SK-N-SH (cell line): ENCODE measurements around the gene YBX2. TPM values are rescaled to one million over a fixed set of nuclear protein-coding genes. Genes with fewer than 3 reads are reported as not detected.

Experiments
- CTCF ChIA-PET: fragments of 300-600, 350-600 bp; formaldehyde crosslinking; extraction: SDS; loops from one replicate; lab custom pipeline; 2021; lab: Yijun Ruan, JAX
- POLR2A ChIA-PET: fragments of 350-600 bp; sonication (Branson Sonifier 250); formaldehyde crosslinking; extraction: SDS; loops from one replicate; lab custom pipeline; 2020; ENCODE audit warnings: antibody characterized with exemption, inconsistent platforms; lab: Yijun Ruan, JAX
- DNase-seq: peaks from one replicate; pipeline ENCODE4 v3.0.0; 2012
- H2AFZ ChIP-seq: fragments of 200-600 bp; sonication (generic); 2 replicates; pipeline ENCODE4 v1.8.1; 2016; ENCODE audit warnings: antibody characterized with exemption, mild to moderate bottlenecking, low read depth
- H3F3A ChIP-seq: fragments of 200-600 bp; sonication (generic); replicated peaks from 2 replicates; pipeline ENCODE3; 2016; ENCODE audit warnings: antibody characterized with exemption, mild to moderate bottlenecking; ENCODE audit not compliant: insufficient read depth
- H3K27ac ChIP-seq, 2 experiments: fragments of 200-500 bp in 1 of 2; fragments of 200-600 bp in 1 of 2; sonication (Bioruptor generic) in 1 of 2; sonication (generic), shearing (Covaris generic) in 1 of 2; 2 replicates each; pipeline versions ENCODE4 v1.5.1 to v1.6.1; 2014 to 2016; ENCODE audit warnings: low read depth in 2 of 2, inconsistent platforms in 1 of 2, low read length in 1 of 2, mild to moderate bottlenecking in 1 of 2, mixed read lengths in 1 of 2
- H3K27me3 ChIP-seq: fragments of 200-600 bp; sonication (generic), shearing (Covaris generic); 2 replicates; pipeline ENCODE4 v1.6.1; 2016; ENCODE audit warnings: mixed run types; ENCODE audit not compliant: insufficient read depth
- H3K36me3 ChIP-seq, 2 experiments: fragments of 200-500 bp in 1 of 2; fragments of 200-600 bp in 1 of 2; sonication (Bioruptor generic) in 1 of 2; sonication (generic) in 1 of 2; replicated peaks in 1 of 2; 2 replicates each; pipeline versions ENCODE3 to v1.5.1; 2014 to 2016; ENCODE audit warnings: low read length in 1 of 2, mild to moderate bottlenecking in 1 of 2; ENCODE audit not compliant: insufficient read depth in 2 of 2, control insufficient read depth in 1 of 2
- H3K4me1 ChIP-seq, 2 experiments: fragments of 200-500 bp in 1 of 2; fragments of 200-600 bp in 1 of 2; sonication (Bioruptor generic) in 1 of 2; sonication (generic), shearing (Covaris generic) in 1 of 2; 2 replicates each; pipeline versions ENCODE4 v1.5.1 to v1.6.1; 2014 to 2016; ENCODE audit warnings: low read depth in 1 of 2, low read length in 1 of 2, mixed run types in 1 of 2; ENCODE audit not compliant: insufficient read depth in 2 of 2, control insufficient read depth in 1 of 2
- H3K4me2 ChIP-seq: fragments of 200-600 bp; sonication (generic), shearing (Covaris generic); 2 replicates; pipeline ENCODE4 v1.6.1; 2017; ENCODE audit warnings: mixed run types
- H3K4me3 ChIP-seq, 2 experiments: fragments of 200-500 bp in 1 of 2; fragments of 200-600 bp in 1 of 2; sonication (Bioruptor generic) in 1 of 2; sonication (generic), shearing (Covaris generic) in 1 of 2; 2 replicates each; pipeline versions ENCODE4 v1.5.1 to v1.8.1; 2014 to 2016; ENCODE audit warnings: low read depth in 2 of 2, inconsistent platforms in 1 of 2, low read length in 1 of 2, mild to moderate bottlenecking in 1 of 2, mixed read lengths in 1 of 2, moderate library complexity in 1 of 2
- H3K79me2 ChIP-seq: fragments of 200-600 bp; sonication (generic); 2 replicates; pipeline ENCODE4 v1.8.1; 2017; ENCODE audit warnings: mild to moderate bottlenecking; ENCODE audit not compliant: insufficient read depth
- H3K9ac ChIP-seq: fragments of 200-600 bp; sonication (generic); 2 replicates; pipeline ENCODE4 v1.6.1; 2017; ENCODE audit warnings: mixed run types
- H3K9me2 ChIP-seq: fragments of 200-600 bp; sonication (generic); 2 replicates; pipeline ENCODE4 v1.6.1; 2017; ENCODE audit warnings: mixed run types
- H3K9me3 ChIP-seq: fragments of 200-600 bp; sonication (generic); 2 replicates; pipeline ENCODE4 v1.6.1; 2017; ENCODE audit warnings: mixed run types, mild to moderate bottlenecking, moderate library complexity
- H4K20me1 ChIP-seq: fragments of 200-600 bp; sonication (generic); 2 replicates; pipeline ENCODE4 v1.6.1; 2017; ENCODE audit warnings: mild to moderate bottlenecking, mixed run types; ENCODE audit not compliant: insufficient read depth
- CTCF ChIP-seq: fragments of 200-600 bp; sonication (generic); IDR thresholded peaks from 2 replicates; pipeline ENCODE4 v1.6.1; 2017; ENCODE audit warnings: antibody characterized with exemption, mild to moderate bottlenecking, moderate library complexity
- FOSL2 ChIP-seq: IDR thresholded peaks from 2 replicates; pipeline ENCODE4 v1.4.0; 2012; ENCODE audit warnings: low read depth, mild to moderate bottlenecking, moderate library complexity, borderline replicate concordance
- FOXM1 ChIP-seq: IDR thresholded peaks from 2 replicates; pipeline ENCODE4 v1.4.0; 2012; ENCODE audit warnings: low read depth, mild to moderate bottlenecking
- GABPA ChIP-seq: IDR thresholded peaks from 2 replicates; pipeline ENCODE4 v1.4.0; 2012; ENCODE audit warnings: low read depth, mild to moderate bottlenecking
- JUND ChIP-seq: IDR thresholded peaks from 2 replicates; pipeline ENCODE4 v1.4.0; 2012
- MAX ChIP-seq: IDR thresholded peaks from 2 replicates; pipeline ENCODE4 v1.4.0; 2012; ENCODE audit warnings: low read depth
- MEF2A ChIP-seq: IDR thresholded peaks from 2 replicates; pipeline ENCODE4 v1.4.0; 2012; ENCODE audit warnings: low read depth, borderline replicate concordance
- NFIC ChIP-seq: IDR thresholded peaks from 2 replicates; pipeline ENCODE4 v1.4.0; 2012; ENCODE audit warnings: borderline replicate concordance
- NRF1 ChIP-seq: IDR thresholded peaks from 2 replicates; pipeline ENCODE4 v1.6.1; 2012; ENCODE audit warnings: low read depth, mild to moderate bottlenecking, low read length
- PBX3 ChIP-seq: IDR thresholded peaks from 2 replicates; pipeline ENCODE4; 2012
- POLR2AphosphoS5 ChIP-seq: IDR thresholded peaks from 2 replicates; pipeline ENCODE4 v1.6.1; 2012; ENCODE audit warnings: low read depth, low read length
- RAD21 ChIP-seq: IDR thresholded peaks from 2 replicates; pipeline ENCODE4 v1.6.1; 2012; ENCODE audit warnings: mild to moderate bottlenecking, low read length
- RXRA ChIP-seq: IDR thresholded peaks from 2 replicates; pipeline ENCODE4 v1.4.0; 2012; ENCODE audit warnings: low read depth, mild to moderate bottlenecking, borderline replicate concordance
- SMC3 ChIP-seq: IDR thresholded peaks from 2 replicates; pipeline ENCODE4 v1.6.1; 2012; ENCODE audit warnings: low read depth, low read length, improper control_type of control experiment
- USF2 ChIP-seq: fragments of 150-350 bp; IDR thresholded peaks from 2 replicates; pipeline ENCODE4 v1.6.1; 2017; ENCODE audit warnings: antibody characterized with exemption, low read length, low read depth, borderline replicate concordance
- ZBTB33 ChIP-seq: IDR thresholded peaks from 2 replicates; pipeline ENCODE4 v1.4.0; 2012; ENCODE audit warnings: low read depth, borderline replicate concordance
- WGBS: methylation state at CpG from one replicate; pipeline ENCODE4 v1.1.6; 2017; ENCODE audit warnings: low lambda C conversion rate; 5-methylcytosine and 5-hydroxymethylcytosine counted together
- polyA plus RNA-seq, 3 experiments: library from polyadenylated mRNA; depleted of rRNA; stranded (reverse); fragments of >200 nt; gene quantifications; 2 replicates each; pipeline ENCODE4 v1.2.3, GENCODE V29; 2012

YBX2 gene
- polyA plus RNA-seq, 1 of the 3 experiments (the other 2 are of a cell fraction): 0.54 TPM

GRCh38 chr17:7343250-7343649, 48.8 kb upstream of the YBX2 start (continued):
- TF ChIP-seq MEF2A (no peak), POLR2AphosphoS5 (no peak), SMC3 (no peak), NRF1 (no peak), GABPA (no peak)

- no peaks in the 10 kb centered on the region for H3K9me2 ChIP-seq
- no peak overlapping the region for H3K27ac ChIP-seq
- 82% methylated on average over 10 of the region's 13 CpGs for WGBS
- H3K79me2 ChIP-seq: no peaks in the 10 kb centered on the region
- H3K4me2 ChIP-seq: no peak overlapping the region
- H3K9ac ChIP-seq: no peak overlapping the region
- no peak for DNase-seq
- TF ChIP-seq MAX (no peak), PBX3 (no peak), RXRA (no peak), USF2 (no peak), FOSL2 (no peak), RAD21 (no peak), MEF2A (no peak), CTCF (no peak), FOXM1 (no peak), JUND (no peak), NFIC (no peak), ZBTB33 (no peak)
- no peak overlapping the region for H3K4me3 ChIP-seq
- H3K4me1 ChIP-seq: peaks cover 0 to 5% of the 10 kb centered on the region in 2 experiments; a peak in 1 of 4 replicates
- H4K20me1 ChIP-seq: no peaks in the 10 kb centered on the region
- H2AFZ ChIP-seq: no peak overlapping the region
- peaks cover 2% of the 10 kb centered on the region for H3F3A ChIP-seq
- ChIA-PET POLR2A (no interaction called here), CTCF (interaction anchor here (1.0 to 5.6 kb wide), 4 partner anchors 13 to 296 kb away, joined by 3 to 45 read pairs (median 3); partner anchors contain the start of gene TMEM95)
- no peaks in the 10 kb centered on the region for H3K9me3 ChIP-seq
- H3K27me3 ChIP-seq: peaks cover 28% of the 10 kb centered on the region
- H3K36me3 ChIP-seq: no peaks in the 10 kb centered on the region
Measured at GRCh38 chr17:7341842-7342241, 47.4 kb upstream of the YBX2 start.
